Heart right ventricle (tissue), 16 donors: Measurements from ENCODE around the gene NR4A1. TPM values are rescaled to one million over a fixed set of nuclear protein-coding genes. Genes with fewer than 3 reads are reported as not detected.

Experiments
- ATAC-seq, 8 donors: fragments of 200-7000 bp; cut with Tn5 transposase; one replicate each; pipeline ENCODE4 v1.9.1; 2020; ENCODE audit warnings: mild to moderate bottlenecking in 8 of 8, moderate library complexity in 8 of 8, moderate number of reproducible peaks in 1 of 8
- DNase-seq, 2 donors: peaks; one replicate each; pipeline ENCODE4 v3.0.0-alpha.2; 2020
- H3K27ac ChIP-seq, 10 donors: fragments of 200-600 bp; sonication (generic) in 2 of 10; one replicate each; pipeline versions ENCODE4 v1.5.0 to v1.8.0; 2020 to 2022; ENCODE audit warnings: mild to moderate bottlenecking in 3 of 10
- H3K27me3 ChIP-seq, 7 donors: fragments of 200-600 bp; one replicate each; pipeline ENCODE4 v1.8.0; 2021 to 2022; ENCODE audit warnings: mild to moderate bottlenecking in 2 of 7
- H3K36me3 ChIP-seq, 9 donors: fragments of 200-600 bp; sonication (generic) in 1 of 9; one replicate each; pipeline versions ENCODE4 v1.5.0 to v1.8.0; 2020 to 2022; ENCODE audit warnings: mild to moderate bottlenecking in 2 of 9
- H3K4me1 ChIP-seq, 9 donors: fragments of 200-600 bp; sonication (generic) in 1 of 9; one replicate each; pipeline versions ENCODE4 v1.5.0 to v1.8.0; 2020 to 2022; ENCODE audit warnings: mild to moderate bottlenecking in 4 of 9
- H3K4me3 ChIP-seq, 10 donors: fragments of 200-600 bp; sonication (generic) in 2 of 10; one replicate each; pipeline versions ENCODE4 v1.5.0 to v1.8.0; 2020 to 2022; ENCODE audit warnings: mild to moderate bottlenecking in 7 of 10, moderate library complexity in 2 of 10
- H3K9me3 ChIP-seq, 11 donors: fragments of 200-600 bp in 10 of 11; sonication (generic) in 2 of 11; one replicate each; pipeline versions ENCODE4 v1.5.0 to v1.8.0; 2013 to 2022; ENCODE audit warnings: mild to moderate bottlenecking in 2 of 11, control low read depth in 1 of 11, moderate library complexity in 1 of 11
- WGBS, 2 donors: extraction: QIAGEN DNeasy Blood & Tissue Kit; methylation state at CpG; one replicate each; pipeline ENCODE4 v1.1.7; 2013; ENCODE audit warnings: inconsistent platforms in 1 of 2; 5-methylcytosine and 5-hydroxymethylcytosine counted together
- intact Hi-C, 10 donors: fragments of 100-400 bp; cut with DNase I; formaldehyde crosslinking; loops; one replicate each; pipeline versions ENCODE4 v1.11.1 to v1.14.2; 2022
- polyA plus RNA-seq, 2 donors: library from polyadenylated mRNA; stranded (reverse); fragments of 200-250 nt; gene quantifications; one replicate each; pipeline ENCODE4 v1.2.3, GENCODE V29; 2013
- total RNA-seq, 10 donors: library from RNA; stranded (reverse); fragmentation: NEBNext Ultra II Directional in 3 of 10; extraction: Animal tissue kit (Norgen Biotek cat#: 25700) in 3 of 10; gene quantifications; one replicate each; pipeline versions ENCODE4 v1.2.1 to v1.2.4, GENCODE V29; 2021 to 2023
- TF ChIP-seq, protein P1 (sequence below), 9 donors: fragments of 200-600 bp; sonication (generic) in 2 of 9; IDR thresholded peaks; one replicate each; pipeline versions ENCODE4 v1.5.0 to v1.8.0; 2021 to 2022; ENCODE audit warnings: antibody characterized with exemption in 9 of 9, mild to moderate bottlenecking in 5 of 9, moderate library complexity in 1 of 9
- donor health status: Arrhythmogenic right ventricular cardiomyopathy.
- donor health status: ischemic (EF 13 %, LVEDD 7.1; RV severe dilation, severe dysfunction).
- donor health status: healthy with polysubstance abuse.
- donor health status: DM: no; HTN: yes; CAD: no.
- donor health status: DM: no; HTN: no; CAD: no.
- donor health status: ischemic (EF 25% LVEDD 6.9; RV normal size, moderate dysfunction).
- donor health status: ischemic (EF 25% LVEDD 5.7; RV mildly dilated, moderate dysfunction).
- donor health status: healthy.
- donor health status: DM: yes; HTN: yes; CAD: no.
- donor health status: Ischemic cardiomyopathy.
- donor health status: ischemic (EF 35%, LVEDD 5.7; RV mildly dilated, moderate dysfunction).
- donor health status: nonischemic (EF 11% LVEDD 7.7; RV severe dilation, severe dysfunction).
- donor health status: DM: yes; HTN: yes; CAD: no.
- donor health status: PGD.
- donor health status: ischemic (EF 29% LVEDD 5.4; RV normal size, mild dysfunction).
- donor health status: nonischemic (EF 23%, LVEDD 6.1; RV moderate dilation, normal function).

The NR4A1 gene
- total and polyA plus RNA-seq, 12 donors, result 34.6 to 588 (median 99.0) TPM

DNA sequence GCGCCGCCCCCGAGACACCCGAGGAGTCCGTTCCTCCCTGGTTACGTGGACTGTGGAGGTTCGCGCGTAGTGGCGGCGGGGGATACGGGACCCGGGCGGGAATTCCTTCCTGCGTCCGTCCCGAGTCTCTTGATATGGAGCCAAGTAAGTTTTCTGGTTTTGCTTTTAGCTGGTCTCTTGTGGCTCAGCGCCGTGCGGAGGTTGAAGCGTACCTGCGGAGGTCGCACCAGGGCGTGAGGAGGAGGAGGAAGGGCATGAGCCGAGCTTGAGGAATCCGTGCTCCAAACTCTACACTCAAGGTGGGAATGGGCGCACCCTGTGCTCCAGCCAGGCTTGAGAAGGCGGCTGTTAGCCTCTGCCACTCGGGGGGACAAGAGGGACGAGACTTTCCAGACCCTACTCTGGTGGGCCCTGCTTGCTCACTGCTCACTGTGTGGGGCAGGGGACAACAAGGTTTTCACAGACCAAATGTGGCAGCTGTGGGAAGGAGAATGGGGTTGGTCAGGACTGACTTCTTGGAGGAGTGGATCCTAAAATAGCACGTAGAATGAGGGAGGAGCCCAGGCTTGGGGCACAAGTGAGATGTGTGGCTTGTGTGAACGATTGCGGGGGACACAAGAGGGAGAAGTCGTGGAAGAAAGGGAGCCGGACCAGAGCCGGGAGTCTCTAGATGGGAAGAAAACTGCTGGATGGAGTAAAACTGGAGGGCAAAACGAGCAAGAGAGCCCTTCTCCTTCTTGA, 19.1 kb downstream of the NR4A1 start:
- ATAC-seq (peak in 7 of 8 donors; percentile 7 to 28 (median 23)), DNase-seq (no peak)
- peaks cover 12 to 59% (median 36%) of the 10 kb centered on the region in 9 donors for H3K4me1 ChIP-seq
- H3K27me3 ChIP-seq, result no peaks in the 10 kb centered on the region
- TF ChIP-seq, protein P1, sequence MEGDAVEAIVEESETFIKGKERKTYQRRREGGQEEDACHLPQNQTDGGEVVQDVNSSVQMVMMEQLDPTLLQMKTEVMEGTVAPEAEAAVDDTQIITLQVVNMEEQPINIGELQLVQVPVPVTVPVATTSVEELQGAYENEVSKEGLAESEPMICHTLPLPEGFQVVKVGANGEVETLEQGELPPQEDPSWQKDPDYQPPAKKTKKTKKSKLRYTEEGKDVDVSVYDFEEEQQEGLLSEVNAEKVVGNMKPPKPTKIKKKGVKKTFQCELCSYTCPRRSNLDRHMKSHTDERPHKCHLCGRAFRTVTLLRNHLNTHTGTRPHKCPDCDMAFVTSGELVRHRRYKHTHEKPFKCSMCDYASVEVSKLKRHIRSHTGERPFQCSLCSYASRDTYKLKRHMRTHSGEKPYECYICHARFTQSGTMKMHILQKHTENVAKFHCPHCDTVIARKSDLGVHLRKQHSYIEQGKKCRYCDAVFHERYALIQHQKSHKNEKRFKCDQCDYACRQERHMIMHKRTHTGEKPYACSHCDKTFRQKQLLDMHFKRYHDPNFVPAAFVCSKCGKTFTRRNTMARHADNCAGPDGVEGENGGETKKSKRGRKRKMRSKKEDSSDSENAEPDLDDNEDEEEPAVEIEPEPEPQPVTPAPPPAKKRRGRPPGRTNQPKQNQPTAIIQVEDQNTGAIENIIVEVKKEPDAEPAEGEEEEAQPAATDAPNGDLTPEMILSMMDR (IDR thresholded peaks at IDR 0.05), result no peak
- 3 to 4% methylated on average over 37 of the region's 37 CpGs for WGBS, 2 donors
- intact Hi-C loops, result loop anchor here in 1 of 10 donors (10.0 kb wide), 1 partner anchor 646 kb away; the partner anchor contains the start of gene SLC4A8
- peak overlapping the region; percentile 64 to 96 (median 93) for H3K27ac ChIP-seq
- peak overlapping the region; percentile 68 to 98 (median 82) for H3K4me3 ChIP-seq
- H3K36me3 ChIP-seq, result peaks cover 0 to 40% (median 0%) of the 10 kb centered on the region in 9 donors
- H3K9me3 ChIP-seq, result no peaks in the 10 kb centered on the region

DNA sequence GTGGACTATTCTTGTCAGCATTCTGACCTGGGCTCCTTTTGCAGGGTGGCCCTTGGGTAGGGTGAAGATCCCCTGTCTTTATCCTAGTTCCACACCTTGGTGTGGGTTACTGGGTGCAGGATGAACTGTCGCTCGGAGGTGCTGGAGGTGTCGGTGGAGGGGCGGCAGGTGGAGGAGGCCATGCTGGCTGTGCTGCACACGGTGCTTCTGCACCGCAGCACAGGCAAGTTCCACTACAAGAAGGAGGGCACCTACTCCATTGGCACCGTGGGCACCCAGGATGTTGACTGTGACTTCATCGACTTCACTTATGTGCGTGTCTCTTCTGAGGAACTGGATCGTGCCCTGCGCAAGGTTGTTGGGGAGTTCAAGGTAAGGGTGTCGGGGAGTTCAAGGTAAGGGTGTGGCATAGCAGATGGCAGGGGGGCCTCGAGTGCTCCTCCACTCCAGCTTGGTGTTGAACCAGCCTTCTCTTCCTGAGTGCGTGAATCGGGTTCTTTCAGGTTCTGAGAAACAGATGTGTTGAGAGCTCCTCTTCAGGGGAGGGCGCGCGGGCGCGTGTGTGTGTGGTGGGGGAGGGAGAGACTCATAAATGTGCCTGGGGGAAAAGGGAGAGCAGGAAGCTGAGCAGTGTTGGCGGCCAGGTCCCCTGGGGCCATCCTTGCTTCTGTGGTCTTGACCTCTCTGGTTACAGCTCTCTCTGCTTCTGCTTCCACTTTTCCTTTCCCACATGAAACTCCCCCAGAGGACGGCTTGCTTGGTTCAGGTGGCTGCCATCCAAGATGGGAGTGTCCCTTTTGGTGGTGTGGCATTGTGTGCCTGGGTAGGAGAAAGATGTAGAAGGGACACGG, 22.5 kb downstream of the NR4A1 start:
- WGBS, 2 donors, result 69 to 70% methylated on average over 23 of the region's 23 CpGs

DNA sequence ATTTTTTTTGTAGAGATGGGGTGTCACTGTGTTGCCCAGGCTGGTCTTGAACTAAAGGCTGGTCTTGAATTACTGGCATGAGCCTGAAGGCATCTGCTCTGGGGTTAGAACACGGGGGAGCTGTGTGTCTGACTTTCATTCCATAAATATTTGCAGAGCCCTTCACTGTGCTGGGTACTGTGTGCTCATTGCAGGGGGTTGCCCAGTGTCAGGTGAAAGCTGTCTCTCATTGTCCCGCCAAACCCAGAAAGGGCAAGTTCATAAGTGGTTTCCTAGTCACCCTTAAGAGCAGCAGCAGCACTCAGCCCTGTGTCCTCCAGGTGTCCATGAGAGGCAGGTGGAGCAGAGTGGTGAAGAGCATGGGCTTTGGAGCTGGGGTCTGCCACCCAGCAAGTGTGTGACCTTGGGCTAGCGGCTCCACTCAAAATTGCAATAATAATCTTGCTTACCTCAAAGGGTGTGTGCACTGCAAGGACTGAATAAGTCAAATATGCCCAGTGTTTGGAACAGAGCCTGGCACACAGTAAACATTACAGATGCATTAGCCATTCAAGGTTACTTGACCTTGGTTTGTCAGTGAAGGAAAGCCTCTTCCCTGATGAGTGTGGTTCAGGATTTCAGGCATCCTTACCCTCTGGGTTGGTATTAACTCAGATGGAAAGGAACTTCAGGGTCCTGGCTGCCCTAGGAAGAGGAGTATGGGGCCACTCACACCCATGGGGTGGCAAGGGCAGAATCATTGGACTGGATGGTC, 23.9 kb downstream of the NR4A1 start:
- Histone ChIP-seq H3K36me3 (peaks cover 0 to 80% (median 14%) of the 10 kb centered on the region in 9 donors), H3K4me1 (peaks cover 12 to 55% (median 34%) of the 10 kb centered on the region in 9 donors), H3K9me3 (no peaks in the 10 kb centered on the region), H3K27ac (no peak overlapping the region), H3K27me3 (no peaks in the 10 kb centered on the region), H3K4me3 (no peak overlapping the region)
- WGBS, 2 donors, result 68 to 78% methylated on average over 3 of the region's 3 CpGs
- DNase-seq, result no peak
- no peak for ATAC-seq
- intact Hi-C loops, result loop anchor here in 2 of 10 donors (5.0 to 10.0 kb wide), 2 partner anchors 48 to 650 kb away; partner anchors contain the start of gene SLC4A8 (in 1 of the 2)
- TF ChIP-seq, protein P1 (IDR thresholded peaks at IDR 0.05), result no peak

More for the DNA sequence above, 22.5 kb downstream of the NR4A1 start:
- Histone ChIP-seq H3K9me3 (no peaks in the 10 kb centered on the region), H3K4me3 (no peak overlapping the region), H3K4me1 (peaks cover 12 to 60% (median 36%) of the 10 kb centered on the region in 9 donors), H3K36me3 (peaks cover 0 to 74% (median 14%) of the 10 kb centered on the region in 9 donors), H3K27ac (peak overlapping the region in 5 of 10 donors; percentile 6 to 57 (median 21)), H3K27me3 (no peaks in the 10 kb centered on the region)
- peak; percentile 72 to 74 for DNase-seq
- TF ChIP-seq, protein P1 (IDR thresholded peaks at IDR 0.05), result no peak
- intact Hi-C loops, result loop anchor here in 2 of 10 donors (2.0 to 10.0 kb wide), 2 partner anchors 49 to 649 kb away; partner anchors contain the start of gene SLC4A8 (in 1 of the 2)
- peak in 2 of 8 donors; percentile 12 to 38 for ATAC-seq
